ENCODE data around the gene FANCC. TPM values are rescaled to one million over a fixed set of nuclear protein-coding genes. Genes with fewer than 3 reads are reported as not detected.
"Not testable (repeated sequence)": the region's sequence is repeated elsewhere in the genome, so short reads cannot be mapped to it uniquely, and the experiment has no call there.

The FANCC gene
- total and polyA plus RNA-seq, 2 experiments from 2014 or later, result 11.9 to 14.0 TPM

- Histone ChIP-seq H3K36me3 (no peaks in the 10 kb centered on the region), H3K27ac (no peak overlapping the region), H3K4me1 (ENCODE audit: low read depth) (peaks cover 8% of the 10 kb centered on the region), H3K27me3 (no peaks in the 10 kb centered on the region), H3K4me3 (no peak overlapping the region), H3K9me3 (ENCODE audit: low read depth) (no peaks in the 10 kb centered on the region)
- no peak for TF ChIP-seq CTCF (IDR thresholded peaks at IDR 0.05; ENCODE audit: low read depth, low read length)
- no peak for DNase-seq (ENCODE audit: low read depth in 1 of 2, low spot score in 1 of 2)
These were observed 88.1 kb downstream of the FANCC start for GRCh38 chr9:95229230-95229915.

- Histone ChIP-seq H3K36me3 (no peaks in the 10 kb centered on the region), H3K4me1 (ENCODE audit: low read depth) (peaks cover 8% of the 10 kb centered on the region), H3K4me3 (no peak overlapping the region), H3K27me3 (no peaks in the 10 kb centered on the region), H3K27ac (no peak overlapping the region), H3K9me3 (ENCODE audit: low read depth) (no peaks in the 10 kb centered on the region)
- no peak for DNase-seq (ENCODE audit: low read depth in 1 of 2, low spot score in 1 of 2)
- TF ChIP-seq CTCF (IDR thresholded peaks at IDR 0.05; ENCODE audit: low read depth, low read length), result no peak
These were observed 90.6 kb downstream of the FANCC start for GRCh38 chr9:95226921-95227320.

- H3K27me3 ChIP-seq, result no peaks in the 10 kb centered on the region
- H3K4me3 ChIP-seq, result no peak overlapping the region
- no peaks in the 10 kb centered on the region for H3K36me3 ChIP-seq
- no peak for TF ChIP-seq CTCF (IDR thresholded peaks at IDR 0.05; ENCODE audit: low read depth, low read length)
- peaks cover 8% of the 10 kb centered on the region for H3K4me1 ChIP-seq (ENCODE audit: low read depth)
- no peak for DNase-seq (ENCODE audit: low read depth in 1 of 2, low spot score in 1 of 2)
- no peaks in the 10 kb centered on the region for H3K9me3 ChIP-seq (ENCODE audit: low read depth)
- H3K27ac ChIP-seq, result no peak overlapping the region
These were observed 91.8 kb downstream of the FANCC start for GRCh38 chr9:95225726-95226106.

GRCh38 chr9:95225076-95225725, 92.3 kb downstream of the FANCC start:
- Histone ChIP-seq H3K27ac (no peak overlapping the region), H3K4me3 (no peak overlapping the region), H3K4me1 (ENCODE audit: low read depth) (peaks cover 8% of the 10 kb centered on the region), H3K9me3 (ENCODE audit: low read depth) (no peaks in the 10 kb centered on the region), H3K27me3 (no peaks in the 10 kb centered on the region), H3K36me3 (no peaks in the 10 kb centered on the region)
- TF ChIP-seq CTCF (IDR thresholded peaks at IDR 0.05; ENCODE audit: low read depth, low read length), result no peak
- no peak for DNase-seq (ENCODE audit: low read depth in 1 of 2, low spot score in 1 of 2)

GRCh38 chr9:95224376-95225019, 93.0 kb downstream of the FANCC start:
- no peaks in the 10 kb centered on the region for H3K9me3 ChIP-seq (ENCODE audit: low read depth)
- no peak overlapping the region for H3K4me3 ChIP-seq
- TF ChIP-seq CTCF (IDR thresholded peaks at IDR 0.05; ENCODE audit: low read depth, low read length), result no peak
- peaks cover 8% of the 10 kb centered on the region for H3K4me1 ChIP-seq (ENCODE audit: low read depth)
- peak in 1 of 2 donors; percentile 25 for DNase-seq (ENCODE audit: low read depth in 1 of 2, low spot score in 1 of 2)
- no peaks in the 10 kb centered on the region for H3K27me3 ChIP-seq
- no peak overlapping the region for H3K27ac ChIP-seq
- H3K36me3 ChIP-seq, result no peaks in the 10 kb centered on the region

GRCh38 chr9:95220352-95220751, 97.2 kb downstream of the FANCC start:
- not testable (repeated sequence) for H3K27ac ChIP-seq; DNase-seq (ENCODE audit: low read depth in 1 of 2, low spot score in 1 of 2); H3K36me3 ChIP-seq; H3K4me3 ChIP-seq; H3K9me3 ChIP-seq (ENCODE audit: low read depth); H3K27me3 ChIP-seq; H3K4me1 ChIP-seq (ENCODE audit: low read depth)
